Endothelial cell of umbilical vein (primary cell): Measurements from ENCODE around the gene KAZN. TPM values are rescaled to one million over a fixed set of nuclear protein-coding genes. Genes with fewer than 3 reads are reported as not detected.

ENCODE experiments used
- BruUV-seq: library from RNA; stranded (reverse); fragments of 400-500 nt; replicated peaks from 2 replicates; lab custom pipeline; 2021; lab: Mats Ljungman, UMichigan
- CTCF ChIA-PET: fragments of 300-600, 350-600 bp; sonication (Branson Sonifier 250); formaldehyde crosslinking; loops from one replicate; lab custom pipeline; 2021; ENCODE audit warnings: antibody characterized with exemption, inconsistent platforms; lab: Charles Lee
- POLR2A ChIA-PET: fragments of 300-600, 350-600 bp; sonication (Branson Sonifier 250); formaldehyde crosslinking; loops from one replicate; lab custom pipeline; 2021; ENCODE audit warnings: antibody characterized with exemption, inconsistent platforms; lab: Charles Lee
- DNase-seq: peaks from one replicate; pipeline ENCODE4 v3.0.0-alpha.2; 2011; ENCODE audit warnings: low read depth, low spot score
- FAIRE-seq: peaks from 2 replicates; lab custom pipeline; 2011; peaks lifted over from hg19 to GRCh38; lab: Jason Lieb, UNC
- H2AFZ ChIP-seq: 2 replicates; pipeline ENCODE4 v1.6.0; 2012; ENCODE audit warnings: low read depth, low read length, control low read depth, inconsistent platforms
- H3K27ac ChIP-seq: 2 replicates; pipeline ENCODE4 v1.5.1; 2011; ENCODE audit warnings: low read depth, mild to moderate bottlenecking, control low read depth, low read length, moderate library complexity; ENCODE audit not compliant: insufficient read depth
- H3K27me3 ChIP-seq, 2 experiments: 2 replicates each; pipeline versions ENCODE4 v1.6.0 to v1.6.1; 2011; ENCODE audit warnings: low read length in 2 of 2, mixed read lengths in 1 of 2; ENCODE audit not compliant: control insufficient read depth in 2 of 2, insufficient read depth in 2 of 2
- H3K36me3 ChIP-seq, 2 experiments: 2 replicates in 1 of 2; 3 replicates in 1 of 2; pipeline ENCODE4 v1.5.1; 2011; ENCODE audit warnings: low read length in 2 of 2, mild to moderate bottlenecking in 1 of 2, moderate library complexity in 1 of 2; ENCODE audit not compliant: control insufficient read depth in 2 of 2, insufficient read depth in 2 of 2; ENCODE audit errors: extremely low read depth in 1 of 2
- H3K4me1 ChIP-seq: 3 replicates; pipeline ENCODE4 v1.5.1; 2011; ENCODE audit warnings: mild to moderate bottlenecking, low read length; ENCODE audit not compliant: control insufficient read depth, insufficient read depth; ENCODE audit errors: extremely low read depth
- H3K4me2 ChIP-seq: 2 replicates; pipeline ENCODE4 v1.6.1; 2011; ENCODE audit warnings: low read length, control low read depth, mixed read lengths; ENCODE audit not compliant: insufficient read depth
- H3K4me3 ChIP-seq, 3 experiments: fragments of 200-600 bp in 1 of 3; sonication (generic), shearing (Covaris generic) in 1 of 3; replicated peaks in 1 of 3; 2 replicates each; pipeline ENCODE4 v1.5.1; 2011 to 2016; ENCODE audit warnings: control low read depth in 3 of 3, low read length in 3 of 3, mild to moderate bottlenecking in 2 of 3, inconsistent platforms in 1 of 3, low read depth in 1 of 3, moderate library complexity in 1 of 3; ENCODE audit not compliant: insufficient read depth in 1 of 3
- H3K79me2 ChIP-seq: 2 replicates; pipeline ENCODE4 v1.6.0; 2012; ENCODE audit warnings: low read length, inconsistent platforms; ENCODE audit not compliant: control insufficient read depth, insufficient read depth
- H3K9ac ChIP-seq: replicated peaks from 2 replicates; pipeline ENCODE3; 2011; ENCODE audit warnings: low read length, control low read depth; ENCODE audit not compliant: insufficient read depth; ENCODE audit errors: extremely low read depth
- H3K9me1 ChIP-seq: replicated peaks from 3 replicates; pipeline ENCODE4 v1.6.0; 2011; ENCODE audit warnings: mild to moderate bottlenecking, low read length; ENCODE audit not compliant: control insufficient read depth, insufficient read depth; ENCODE audit errors: extremely low read depth
- H3K9me3 ChIP-seq: replicated peaks from 2 replicates; pipeline ENCODE4 v1.5.1; 2012; ENCODE audit warnings: low read length, inconsistent platforms; ENCODE audit not compliant: control insufficient read depth, insufficient read depth
- H4K20me1 ChIP-seq: replicated peaks from 2 replicates; pipeline ENCODE3; 2011; ENCODE audit warnings: mild to moderate bottlenecking, low read length; ENCODE audit not compliant: control insufficient read depth, insufficient read depth; ENCODE audit errors: extremely low read depth
- EZH2 ChIP-seq: IDR thresholded peaks from 2 replicates; pipeline ENCODE4 v1.6.1; 2012; ENCODE audit warnings: borderline replicate concordance, low read depth, mild to moderate bottlenecking, moderate library complexity, low read length, inconsistent platforms; ENCODE audit not compliant: severe bottlenecking
- FOS ChIP-seq: IDR thresholded peaks from 2 replicates; pipeline ENCODE4 v1.6.1; 2011; ENCODE audit warnings: mild to moderate bottlenecking, low read length, moderate library complexity, borderline replicate concordance; ENCODE audit not compliant: insufficient read depth
- GATA2 ChIP-seq: IDR thresholded peaks from 2 replicates; pipeline ENCODE4 v1.7.0; 2011; ENCODE audit warnings: low read depth, mild to moderate bottlenecking, moderate library complexity, mixed read lengths, low read length; ENCODE audit not compliant: insufficient read length, insufficient read depth
- JUN ChIP-seq: IDR thresholded peaks from 2 replicates; pipeline ENCODE4 v1.6.1; 2011; ENCODE audit warnings: borderline replicate concordance, low read depth; ENCODE audit not compliant: insufficient read length, insufficient read depth
- MYC ChIP-seq: IDR thresholded peaks from one replicate; pipeline ENCODE4 v1.6.1; 2011; ENCODE audit warnings: mild to moderate bottlenecking, low read depth, low read length
- POLR2A ChIP-seq: IDR thresholded peaks from 2 replicates; pipeline ENCODE4 v1.6.1; 2012; ENCODE audit warnings: low read depth, mild to moderate bottlenecking, control low read depth, low read length
- POLR2AphosphoS5 ChIP-seq: IDR thresholded peaks from 2 replicates; pipeline ENCODE4 v1.6.1; 2012; ENCODE audit warnings: low read depth, mild to moderate bottlenecking, control low read depth, low read length, moderate library complexity; ENCODE audit not compliant: insufficient read depth
- dilution Hi-C: fragments of 300-500 bp; cut with MboI; formaldehyde crosslinking; loops from one replicate; pipeline ENCODE4 v1.15.0; 2019; ENCODE audit warnings: low sequenced_read_pairs; ENCODE audit not compliant: extremely low pct_ligation_motif_present
- intact Hi-C: fragments of 100-400 bp; cut with micrococcal nuclease; formaldehyde crosslinking; loops from one replicate; pipeline ENCODE4 v1.10.0; 2022
- polyA plus RNA-seq, 4 experiments: library from polyadenylated mRNA; depleted of rRNA in 3 of 4; stranded (reverse) in 3 of 4; unstranded in 1 of 4; fragments of >200 nt; gene quantifications; 2 replicates each; pipeline versions ENCODE4 v1.2.1 to v1.2.3, GENCODE V29; 2011 to 2012; ENCODE audit warnings: missing spikeins in 1 of 4
- total RNA-seq: library from RNA; stranded (reverse); gene quantifications from 2 replicates; pipeline ENCODE4 v1.2.3, GENCODE V29; 2021
- TF ChIP-seq, protein P1 (sequence below): IDR thresholded peaks from 2 replicates; pipeline ENCODE4 v1.6.1; 2011; ENCODE audit not compliant: insufficient read depth, insufficient read length
- TF ChIP-seq, protein P2 (sequence below), 2 donors: IDR thresholded peaks; 1 replicate in 1 of 2; 2 replicates in 1 of 2; pipeline ENCODE4 v1.5.1; 2011; ENCODE audit warnings: low read length in 2 of 2, mild to moderate bottlenecking in 2 of 2, moderate library complexity in 2 of 2, control low read depth in 1 of 2, inconsistent platforms in 1 of 2, low read depth in 1 of 2; ENCODE audit not compliant: insufficient read depth in 1 of 2; ENCODE audit errors: extremely low read depth in 1 of 2

KAZN gene
- total and polyA plus RNA-seq, 2 donors (not counting 3 experiments of a cell fraction or from before 2014, with no cell fraction given): 1.6 to 5.8 TPM

DNA sequence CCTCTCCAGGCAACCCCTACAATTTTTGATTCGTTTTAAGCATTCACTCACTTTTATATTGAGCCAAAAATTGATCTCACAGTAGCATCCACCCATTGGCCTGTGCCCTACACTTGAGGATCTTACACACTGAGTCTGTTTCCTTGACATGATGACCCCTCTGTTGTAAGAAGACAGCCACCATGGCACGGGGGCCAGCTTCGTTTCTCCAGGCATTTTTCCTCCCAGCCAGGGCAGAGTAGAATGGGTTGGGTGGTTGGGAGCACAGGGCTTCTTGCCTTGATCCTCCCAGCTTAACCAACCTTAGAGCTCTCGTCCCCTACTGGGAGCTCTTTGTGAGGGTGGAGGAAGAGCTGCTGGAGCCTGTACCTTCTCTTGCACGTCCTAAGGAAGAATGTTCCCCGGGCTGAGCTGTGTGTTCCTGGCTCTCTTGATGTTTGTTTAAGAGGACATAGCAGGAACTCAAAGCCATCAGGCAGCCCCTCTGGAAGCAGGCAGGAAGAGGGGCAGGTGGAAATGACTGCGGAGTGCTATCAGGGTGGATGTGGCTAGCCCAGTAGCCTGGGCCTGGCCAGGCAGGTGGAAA lies 341.9 kb downstream of the KAZN start:
- Histone ChIP-seq H2AFZ (no peak overlapping the region), H3K4me2 (no peak overlapping the region), H3K79me2 (no peaks in the 10 kb centered on the region), H3K27ac (no peak overlapping the region), H3K9me1 (no peaks in the 10 kb centered on the region), H4K20me1 (no peaks in the 10 kb centered on the region), H3K36me3 (no peaks in the 10 kb centered on the region), H3K4me1 (peaks cover 3% of the 10 kb centered on the region), H3K9ac (no peak overlapping the region), H3K4me3 (no peak overlapping the region), H3K27me3 (no peaks in the 10 kb centered on the region), H3K9me3 (no peaks in the 10 kb centered on the region)
- DNase-seq (no peak), FAIRE-seq (no peak)
- TF ChIP-seq, protein P1, sequence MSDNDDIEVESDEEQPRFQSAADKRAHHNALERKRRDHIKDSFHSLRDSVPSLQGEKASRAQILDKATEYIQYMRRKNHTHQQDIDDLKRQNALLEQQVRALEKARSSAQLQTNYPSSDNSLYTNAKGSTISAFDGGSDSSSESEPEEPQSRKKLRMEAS: no peak
- TF ChIP-seq EZH2: no peak
- TF ChIP-seq MYC: no peak
- TF ChIP-seq POLR2A: no peak
- no TSS peak for BruUV-seq
- intact Hi-C loops (no loop called here), dilution Hi-C loops (no loop called here)
- ChIA-PET POLR2A (no interaction called here), CTCF (interaction anchor here (1.1 kb wide), 1 partner anchor 68 kb away, joined by 3 read pairs; no protein-coding TSS in a partner anchor)

DNA sequence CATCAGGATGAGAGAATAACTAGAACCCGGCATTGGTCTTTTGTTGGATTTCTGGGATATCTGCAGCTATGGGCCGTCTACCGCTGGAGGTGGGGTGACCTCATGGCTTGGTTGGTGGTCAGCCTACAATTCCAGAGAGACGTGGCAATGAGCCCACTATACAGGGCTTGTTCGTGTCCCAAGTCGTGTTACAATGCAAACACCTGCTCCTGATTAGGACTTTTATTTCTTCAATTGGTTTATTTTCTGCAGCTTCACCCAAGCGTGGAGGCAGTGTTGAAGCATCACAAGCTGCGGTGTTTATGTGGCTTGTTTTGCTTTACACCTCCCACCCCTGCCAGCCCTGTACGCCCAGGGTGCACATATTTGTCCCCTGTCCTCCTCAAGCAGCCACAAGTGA lies 343.4 kb downstream of the KAZN start:
- no peaks in the 10 kb centered on the region for H3K9me1 ChIP-seq
- peaks cover 6% of the 10 kb centered on the region for H3K4me1 ChIP-seq
- ChIA-PET CTCF (interaction anchor here (1.6 kb wide), 1 partner anchor 86 kb away, joined by 5 read pairs; no protein-coding TSS in a partner anchor), POLR2A (no interaction called here)
- TF ChIP-seq, protein P1: no peak
- TF ChIP-seq, protein P2, sequence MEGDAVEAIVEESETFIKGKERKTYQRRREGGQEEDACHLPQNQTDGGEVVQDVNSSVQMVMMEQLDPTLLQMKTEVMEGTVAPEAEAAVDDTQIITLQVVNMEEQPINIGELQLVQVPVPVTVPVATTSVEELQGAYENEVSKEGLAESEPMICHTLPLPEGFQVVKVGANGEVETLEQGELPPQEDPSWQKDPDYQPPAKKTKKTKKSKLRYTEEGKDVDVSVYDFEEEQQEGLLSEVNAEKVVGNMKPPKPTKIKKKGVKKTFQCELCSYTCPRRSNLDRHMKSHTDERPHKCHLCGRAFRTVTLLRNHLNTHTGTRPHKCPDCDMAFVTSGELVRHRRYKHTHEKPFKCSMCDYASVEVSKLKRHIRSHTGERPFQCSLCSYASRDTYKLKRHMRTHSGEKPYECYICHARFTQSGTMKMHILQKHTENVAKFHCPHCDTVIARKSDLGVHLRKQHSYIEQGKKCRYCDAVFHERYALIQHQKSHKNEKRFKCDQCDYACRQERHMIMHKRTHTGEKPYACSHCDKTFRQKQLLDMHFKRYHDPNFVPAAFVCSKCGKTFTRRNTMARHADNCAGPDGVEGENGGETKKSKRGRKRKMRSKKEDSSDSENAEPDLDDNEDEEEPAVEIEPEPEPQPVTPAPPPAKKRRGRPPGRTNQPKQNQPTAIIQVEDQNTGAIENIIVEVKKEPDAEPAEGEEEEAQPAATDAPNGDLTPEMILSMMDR (IDR thresholded peaks at IDR 0.05; ENCODE audit: extremely low read depth in 1 of 2, insufficient read depth in 1 of 2, low read depth in 1 of 2, low read length in 2 of 2): no peak
- no peak for TF ChIP-seq JUN
- TF ChIP-seq MYC: no peak
- TF ChIP-seq FOS: no peak
- TF ChIP-seq EZH2: no peak
- TF ChIP-seq POLR2AphosphoS5: no peak
- no peak for TF ChIP-seq POLR2A
- no peak for TF ChIP-seq GATA2
- no peak overlapping the region for H3K4me3 ChIP-seq
- H3K9me3 ChIP-seq: no peaks in the 10 kb centered on the region
- dilution Hi-C loops: no loop called here
- H3K27me3 ChIP-seq: no peaks in the 10 kb centered on the region
- no peaks in the 10 kb centered on the region for H3K79me2 ChIP-seq
- no peaks in the 10 kb centered on the region for H4K20me1 ChIP-seq
- no peak overlapping the region for H2AFZ ChIP-seq
- BruUV-seq: no TSS peak
- no peak overlapping the region for H3K27ac ChIP-seq
- no peaks in the 10 kb centered on the region for H3K36me3 ChIP-seq
- no peak overlapping the region for H3K4me2 ChIP-seq
- no peak for FAIRE-seq
- intact Hi-C loops: no loop called here
- no peak for DNase-seq
- H3K9ac ChIP-seq: no peak overlapping the region
